ENCODE data around the gene ZNF57.
"Not testable (repeated sequence)": the region's sequence is repeated elsewhere in the genome, so short reads cannot be mapped to it uniquely, and the experiment has no call there.

The ZNF57 gene

DNA sequence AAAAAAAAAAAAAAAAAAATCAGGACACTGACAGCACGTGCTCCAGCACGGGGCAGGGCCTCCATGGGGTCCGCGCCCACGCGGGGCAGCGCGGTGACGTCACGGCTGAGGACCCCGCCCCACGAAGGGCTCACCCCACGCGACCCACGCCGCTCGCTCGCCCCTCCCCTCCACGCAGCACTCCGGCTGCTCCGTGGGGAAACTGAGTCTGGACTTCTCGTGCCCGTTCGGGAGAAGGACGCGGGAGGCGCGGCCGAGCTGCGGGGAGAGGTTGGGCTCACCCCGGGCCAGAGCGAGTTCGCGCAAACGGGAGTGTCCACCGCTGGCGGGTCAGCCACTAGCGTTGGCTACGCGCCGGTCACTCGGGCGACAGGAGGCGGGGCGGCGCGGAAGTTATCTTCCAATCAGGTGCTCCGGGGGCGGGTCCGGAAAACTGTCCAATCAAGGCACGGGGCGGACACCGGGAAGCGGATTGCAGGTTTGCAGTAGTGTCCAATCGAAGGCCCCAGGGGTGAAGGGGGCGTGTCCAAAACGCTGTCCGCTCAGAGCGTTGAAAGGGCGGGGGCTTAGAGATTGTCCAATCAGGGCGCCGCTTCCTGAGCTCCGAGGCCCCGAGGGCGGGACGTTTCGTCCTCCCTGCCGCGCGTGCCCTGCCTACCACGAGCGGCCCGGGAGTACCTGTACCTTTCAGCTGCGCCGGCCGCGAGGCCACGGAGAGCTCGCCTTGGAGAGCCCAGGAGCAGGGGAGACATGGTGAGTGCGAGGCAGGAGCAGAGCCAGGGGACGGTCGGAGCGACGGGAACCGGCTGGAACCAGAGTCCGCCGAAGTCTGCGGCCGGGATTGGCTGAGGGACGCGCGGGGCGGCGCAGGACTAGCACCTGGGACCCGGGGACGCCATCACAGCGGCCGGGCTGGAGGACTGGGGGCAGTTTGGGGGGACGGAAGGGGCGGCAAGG, at the start of gene ZNF57:
TSS of gene ZNF57 (plus strand) at position 633 of the 957 bp plus-strand sequence. CDS start at position 751, 118 bp downstream.
- peak; percentile 97 for DNase-seq

DNA sequence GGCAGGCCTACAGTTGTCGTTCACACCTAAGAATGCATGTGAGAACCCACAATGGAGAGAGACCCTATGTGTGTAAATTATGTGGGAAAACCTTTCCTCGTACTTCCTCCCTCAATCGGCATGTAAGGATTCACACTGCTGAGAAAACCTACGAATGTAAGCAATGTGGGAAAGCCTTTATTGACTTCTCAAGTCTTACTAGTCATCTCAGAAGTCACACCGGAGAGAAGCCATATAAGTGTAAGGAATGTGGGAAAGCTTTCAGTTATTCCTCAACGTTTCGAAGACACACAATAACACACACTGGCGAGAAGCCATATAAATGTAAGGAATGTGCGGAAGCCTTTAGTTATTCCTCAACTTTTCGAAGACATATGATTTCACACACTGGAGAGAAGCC, 48.1 kb upstream of the ZNF57 start:
- no peak for DNase-seq

DNA sequence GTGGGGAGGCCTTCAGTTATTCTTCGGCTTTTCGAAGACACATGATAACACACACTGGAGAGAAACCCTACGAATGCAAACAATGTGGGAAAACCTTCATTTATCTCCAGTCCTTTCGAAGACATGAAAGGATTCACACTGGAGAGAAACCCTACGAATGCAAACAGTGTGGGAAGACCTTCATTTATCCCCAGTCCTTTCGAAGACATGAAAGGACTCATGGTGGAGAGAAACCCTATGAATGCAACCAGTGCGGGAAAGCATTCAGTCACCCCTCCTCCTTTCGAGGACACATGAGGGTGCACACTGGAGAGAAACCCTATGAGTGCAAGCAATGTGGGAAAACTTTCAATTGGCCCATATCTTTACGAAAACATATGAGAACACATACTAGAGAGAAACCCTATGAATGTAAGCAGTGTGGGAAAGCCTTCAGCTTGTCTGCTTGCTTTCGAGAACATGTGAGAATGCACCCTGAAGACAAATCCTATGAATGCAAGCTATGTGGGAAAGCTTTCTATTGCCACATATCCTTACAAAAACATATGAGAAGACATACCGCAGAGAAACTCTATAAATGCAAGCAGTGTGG, 47.6 kb upstream of the ZNF57 start:
- no peak for DNase-seq

DNA sequence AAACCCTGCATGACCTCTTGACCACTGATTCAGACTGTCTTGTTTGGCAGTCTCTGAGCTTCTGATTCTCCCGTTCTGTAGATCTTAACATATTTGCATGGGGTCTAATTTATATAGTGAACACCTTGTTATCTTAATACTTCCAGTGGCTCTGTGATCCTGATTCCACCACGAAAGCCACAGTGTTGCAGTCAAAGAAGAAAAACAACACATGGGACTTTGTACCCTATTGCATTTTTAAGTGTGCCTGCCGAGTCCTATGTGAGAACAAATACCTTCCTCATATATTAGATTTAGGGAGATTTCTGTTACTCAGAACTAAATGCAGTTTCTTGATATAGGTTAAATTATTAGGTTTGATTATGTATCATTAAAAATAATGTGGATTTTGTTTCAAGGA, 45.9 kb upstream of the ZNF57 start:
- no peak for DNase-seq

GRCh38 chr19:2856457-2857050, 44.2 kb upstream of the ZNF57 start:
- no peak for DNase-seq

DNA sequence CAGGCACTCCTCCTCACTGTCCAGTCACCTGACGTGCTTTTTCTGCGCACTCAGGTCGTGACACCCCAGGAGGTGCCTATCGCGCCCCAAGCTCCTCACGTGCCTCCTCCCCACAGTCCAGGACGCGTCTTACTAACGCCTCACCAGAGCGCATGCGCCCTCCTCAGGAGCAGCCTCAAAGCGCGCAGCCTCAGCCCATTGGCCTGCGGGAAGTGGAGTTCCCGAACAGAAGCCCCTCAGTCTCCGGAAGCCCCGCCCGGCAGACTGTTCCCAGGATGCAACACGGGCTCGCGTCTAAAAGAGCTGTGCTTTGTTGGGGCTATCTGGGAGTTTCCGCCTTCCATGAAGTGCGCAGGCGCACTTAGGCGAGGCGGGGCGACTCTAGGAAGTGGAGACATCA, 41.9 kb upstream of the ZNF57 start:
- no peak for DNase-seq

- no peak for DNase-seq
Observed at GRCh38 chr19:2863816-2864215, 36.9 kb upstream of the ZNF57 start.

DNA sequence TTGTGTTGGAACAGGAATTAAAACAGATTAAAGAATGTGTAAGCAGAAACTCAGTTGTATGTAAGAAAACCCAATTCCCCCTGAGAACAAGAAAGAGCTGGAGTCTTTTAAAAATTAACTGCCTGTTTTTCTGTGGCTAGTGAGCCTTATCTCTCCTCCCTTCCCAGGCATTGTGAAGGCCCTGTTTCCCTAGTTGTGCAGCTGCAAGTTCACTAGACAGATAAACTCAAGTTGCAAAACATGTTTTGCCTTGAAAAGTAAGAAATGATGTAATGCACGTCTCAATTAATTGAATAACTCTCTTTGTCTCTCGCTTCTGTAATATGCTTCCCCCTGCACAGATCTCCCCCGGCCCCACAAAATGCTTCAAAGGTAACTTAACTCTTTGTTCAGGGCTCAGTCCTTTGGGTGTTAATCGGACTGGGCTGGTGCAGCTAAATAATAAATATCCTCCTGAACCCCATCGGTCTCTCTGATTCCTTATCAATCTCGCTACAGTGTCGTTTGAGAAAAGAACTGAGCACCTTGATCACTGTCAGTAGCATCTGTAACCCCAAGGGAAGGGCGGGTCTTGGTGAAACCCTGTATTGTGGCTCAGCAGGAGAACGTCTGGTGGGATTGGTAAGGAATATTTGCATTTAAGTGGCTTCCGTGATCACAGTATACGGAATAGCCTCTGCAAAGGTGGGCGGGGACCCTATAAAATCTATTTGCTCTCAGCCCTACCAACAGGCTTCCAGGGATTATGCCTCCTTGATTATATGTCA, 35.2 kb upstream of the ZNF57 start:
- DNase-seq, result no peak

DNA sequence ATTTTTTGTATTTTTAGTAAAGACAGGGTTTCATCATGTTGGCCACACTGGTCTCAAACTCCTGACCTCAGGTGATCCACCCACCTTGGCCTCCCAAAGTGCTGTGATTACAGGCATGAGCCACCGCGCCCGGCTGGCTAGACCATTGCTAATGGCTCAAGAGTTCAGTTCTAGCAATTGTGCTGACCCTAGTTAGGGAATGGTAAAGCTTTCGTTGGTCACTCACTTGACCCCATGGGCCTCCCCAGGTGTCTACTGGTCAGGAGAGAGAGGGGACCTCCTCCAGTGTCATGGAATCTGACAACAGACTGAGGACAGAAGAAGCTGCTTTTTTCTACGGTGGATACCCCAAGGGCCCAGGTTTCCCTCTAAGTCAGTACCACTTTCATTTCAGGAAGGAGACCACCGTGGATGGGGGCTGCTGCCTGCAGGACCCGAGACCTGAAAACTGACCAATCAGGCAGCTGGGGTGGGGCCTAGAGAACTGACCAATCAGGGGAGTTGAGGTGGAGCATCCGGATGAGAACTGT, 34.2 kb upstream of the ZNF57 start:
- no peak for DNase-seq

GRCh38 chr19:2867025-2867991, 33.4 kb upstream of the ZNF57 start, which contains the start of gene ZNF556:
Gene ZNF556 (plus strand): TSS chr19:2867335. CDS start chr19:2867422, 87 bp downstream.
- DNase-seq, result no peak

DNA sequence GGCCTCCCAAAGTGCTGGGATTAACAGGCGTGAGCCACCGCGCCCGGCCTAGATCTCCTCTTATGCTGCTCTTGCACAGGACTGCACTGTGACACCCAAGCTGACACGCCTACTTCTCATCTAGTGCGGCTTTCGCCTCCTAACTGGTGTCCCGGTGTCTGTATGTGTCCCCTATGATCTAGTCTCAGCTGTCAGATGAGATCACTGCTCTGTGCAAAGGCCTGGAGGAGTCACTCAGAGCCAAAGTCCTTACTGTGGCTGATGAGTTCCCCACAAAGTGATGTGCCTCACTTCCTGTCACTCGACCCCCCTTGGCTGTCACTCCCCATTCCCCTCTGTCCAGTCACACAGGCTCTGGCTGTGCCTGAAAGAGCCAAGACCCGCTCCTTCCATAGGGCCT, 31.1 kb upstream of the ZNF57 start:
- DNase-seq, result no peak

- peak; percentile 61 for DNase-seq
Observed at GRCh38 chr19:2872175-2872574, 28.6 kb upstream of the ZNF57 start.

DNA sequence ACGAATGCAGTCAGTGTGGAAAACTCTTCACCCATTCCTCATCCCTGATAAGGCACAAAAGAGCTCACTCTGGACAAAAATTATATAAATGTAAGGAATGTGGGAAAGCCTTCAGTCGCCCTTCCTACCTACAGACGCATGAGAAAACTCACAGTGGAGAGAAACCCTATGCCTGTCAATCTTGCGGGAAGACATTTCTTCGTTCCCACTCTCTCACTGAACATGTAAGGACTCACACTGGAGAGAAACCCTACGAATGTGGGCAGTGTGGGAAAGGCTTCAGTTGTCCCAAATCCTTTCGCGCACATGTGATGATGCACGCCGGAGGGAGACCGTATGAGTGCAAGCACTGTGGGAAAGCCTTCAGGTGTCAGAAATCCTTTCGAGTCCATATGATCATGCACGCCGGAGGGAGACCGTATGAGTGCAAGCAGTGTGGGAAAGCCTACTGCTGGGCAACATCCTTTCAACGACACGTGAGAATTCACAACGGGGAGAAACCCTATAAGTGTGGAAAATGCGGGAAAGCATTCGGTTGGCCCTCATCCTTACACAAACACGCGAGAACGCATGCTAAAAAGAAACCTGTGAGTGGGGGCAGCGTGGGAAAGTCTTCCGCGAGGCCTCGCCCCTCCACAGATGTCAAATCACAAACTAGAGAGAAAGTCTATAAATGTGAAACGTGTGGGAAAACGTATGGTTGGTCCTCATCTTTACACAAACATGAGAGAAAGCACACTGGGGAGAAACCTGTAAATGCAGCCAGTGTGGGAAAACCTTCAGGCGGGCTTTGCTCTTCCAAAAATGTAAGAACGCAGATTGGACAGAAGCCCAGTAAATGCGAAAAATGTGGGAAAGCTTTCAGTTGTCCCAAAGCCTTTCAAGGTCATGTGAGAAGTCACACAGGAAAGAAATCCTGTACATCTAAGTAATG, 23.1 kb upstream of the ZNF57 start:
- no peak for DNase-seq

DNA sequence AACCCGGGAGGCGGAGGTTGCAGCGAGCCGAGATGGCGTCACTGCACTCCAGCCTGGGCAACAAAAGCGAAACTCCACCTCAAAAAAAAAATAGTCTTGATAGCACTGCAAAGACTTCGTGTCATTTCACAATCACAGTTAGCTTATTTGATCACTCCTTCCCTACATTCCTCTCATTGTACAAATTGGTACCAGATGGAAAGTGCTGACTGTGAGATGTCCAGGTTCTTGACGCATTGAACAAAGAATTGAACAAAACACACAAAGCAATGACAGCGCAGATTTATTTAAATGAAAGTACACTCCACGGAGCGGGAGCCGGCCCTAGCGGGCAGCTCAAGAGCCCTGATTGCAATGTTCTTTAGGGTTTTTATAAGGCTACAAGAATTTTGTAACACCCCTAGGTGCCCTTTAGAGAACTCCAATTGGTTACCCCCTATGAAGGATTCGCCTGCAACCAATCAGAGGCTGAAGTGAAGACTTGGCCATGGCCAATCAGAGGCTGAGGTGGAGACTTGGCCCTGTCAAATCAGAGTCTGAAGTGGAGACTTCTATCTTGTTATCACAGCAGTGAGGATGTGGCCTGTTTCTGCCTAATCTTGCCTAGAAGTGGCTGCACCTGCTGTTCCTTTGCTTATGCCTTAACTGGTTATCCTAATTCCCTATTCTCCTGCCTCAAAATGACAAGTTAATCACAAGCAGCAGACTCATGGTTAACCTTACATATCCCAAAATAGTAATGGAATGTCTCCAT, 16.9 kb upstream of the ZNF57 start:
- no peak for DNase-seq

GRCh38 chr19:2885736-2886135, 15.0 kb upstream of the ZNF57 start:
- no peak for DNase-seq

- DNase-seq, result no peak
Observed at GRCh38 chr19:2887391-2887914, 13.3 kb upstream of the ZNF57 start.

DNA sequence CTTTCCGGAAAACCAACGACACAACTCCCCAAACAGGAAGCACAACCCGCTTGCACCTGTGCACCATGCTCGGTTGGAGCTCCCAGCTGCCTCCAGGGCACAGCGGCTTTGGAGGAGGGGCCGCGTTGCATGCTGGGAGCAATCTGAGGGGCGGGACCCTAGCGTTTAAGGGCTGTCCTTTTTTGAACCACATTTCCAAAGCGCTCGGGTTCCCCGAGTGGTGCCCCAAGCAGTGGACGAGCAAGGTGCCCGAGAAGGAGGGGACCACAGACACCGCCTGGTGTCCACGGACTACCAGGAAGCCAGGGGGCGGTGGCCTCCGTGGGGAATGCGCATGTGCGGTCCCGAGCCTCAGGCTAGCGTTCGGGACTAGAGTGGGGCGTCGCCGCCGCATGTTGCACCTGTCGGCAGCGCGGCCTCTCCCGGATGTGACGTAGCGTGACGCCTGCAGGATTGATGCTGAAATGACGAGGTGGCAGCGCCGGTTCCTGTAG, 11.9 kb upstream of the ZNF57 start:
- peak; percentile 75 for DNase-seq

DNA sequence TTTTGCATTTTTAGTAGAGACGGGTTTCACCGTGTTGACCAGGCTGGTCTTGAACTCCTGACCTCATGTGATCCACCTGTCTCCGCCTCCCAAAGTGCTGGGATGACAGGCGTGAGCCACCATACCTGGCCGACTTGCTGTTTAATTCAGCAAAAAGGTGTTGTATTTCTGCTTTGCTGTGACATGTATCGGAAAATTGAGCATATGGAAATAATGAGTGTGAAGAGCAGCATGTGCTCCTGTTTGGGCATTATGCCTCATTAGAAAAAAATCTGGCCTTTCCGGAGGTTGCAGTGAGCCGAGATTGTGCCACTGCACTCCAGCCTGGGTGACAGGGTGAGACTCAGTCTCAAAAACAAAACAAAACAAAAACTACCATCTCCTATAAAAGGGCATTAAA, 10.2 kb upstream of the ZNF57 start:
- not testable (repeated sequence) for DNase-seq

DNA sequence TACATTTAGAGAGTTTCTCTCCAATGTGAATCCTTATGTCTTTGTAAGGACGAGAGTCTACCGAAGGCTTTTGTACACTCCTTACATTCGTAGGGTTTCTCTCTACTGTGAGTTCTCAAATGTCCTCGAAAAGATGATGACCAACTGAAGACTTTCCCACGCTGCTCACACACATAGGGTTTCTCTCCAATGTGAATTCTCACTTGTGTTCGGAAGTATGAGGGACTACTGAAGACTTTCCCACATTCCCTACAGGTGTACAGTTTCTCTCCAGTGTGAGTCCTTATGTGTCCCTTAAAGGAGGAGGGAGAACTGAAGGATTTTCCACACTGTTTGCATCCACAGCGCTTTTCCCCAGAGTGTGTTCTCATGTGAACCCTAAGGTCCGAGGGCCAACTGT, 4.0 kb upstream of the ZNF57 start:
- no peak for DNase-seq

Data from activated CD8-positive, alpha-beta memory T cell treated with anti-CD3 and anti-CD28 coated beads, Interleukin-2, amount 50 U/mL, for 48 hours (primary cell).